Measurements from ENCODE around the gene FIP1L1.

Gene FIP1L1

DNA sequence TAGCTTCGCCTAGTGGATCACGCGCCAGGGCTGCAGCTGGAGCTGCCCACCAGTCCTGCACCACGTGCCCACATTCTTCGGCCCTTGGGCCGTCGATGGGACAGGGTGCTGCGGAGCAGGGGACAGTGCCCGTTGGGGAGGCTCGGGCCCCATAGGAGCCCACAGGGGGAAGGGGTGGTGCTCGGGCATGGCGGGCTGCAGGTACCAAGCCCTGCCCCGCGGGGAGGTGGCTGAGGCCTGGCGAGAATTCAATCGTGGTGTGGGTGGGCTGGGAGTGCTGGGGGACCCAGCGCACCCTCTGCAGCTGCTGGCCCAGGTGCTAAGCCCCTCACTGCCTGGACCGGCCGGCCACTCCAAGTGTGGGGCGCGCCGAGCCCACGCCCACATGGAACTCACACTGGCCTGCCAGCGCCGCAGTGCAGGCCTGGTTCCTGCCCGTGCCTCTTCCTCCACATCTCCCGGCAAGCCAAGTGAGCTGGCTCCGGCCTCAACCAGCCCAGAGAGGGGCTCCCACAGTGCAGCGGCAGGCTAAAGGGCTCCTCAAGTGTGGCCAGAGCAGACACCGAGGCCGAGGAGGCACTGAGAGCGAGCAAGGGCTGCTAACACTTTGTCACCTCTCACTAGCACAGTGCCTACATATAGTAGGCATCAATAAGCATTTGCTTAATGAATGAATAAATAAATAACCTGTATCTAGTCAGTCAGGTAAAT, 23.3 kb upstream of the FIP1L1 start:
- TF ChIP-seq, protein P1, sequence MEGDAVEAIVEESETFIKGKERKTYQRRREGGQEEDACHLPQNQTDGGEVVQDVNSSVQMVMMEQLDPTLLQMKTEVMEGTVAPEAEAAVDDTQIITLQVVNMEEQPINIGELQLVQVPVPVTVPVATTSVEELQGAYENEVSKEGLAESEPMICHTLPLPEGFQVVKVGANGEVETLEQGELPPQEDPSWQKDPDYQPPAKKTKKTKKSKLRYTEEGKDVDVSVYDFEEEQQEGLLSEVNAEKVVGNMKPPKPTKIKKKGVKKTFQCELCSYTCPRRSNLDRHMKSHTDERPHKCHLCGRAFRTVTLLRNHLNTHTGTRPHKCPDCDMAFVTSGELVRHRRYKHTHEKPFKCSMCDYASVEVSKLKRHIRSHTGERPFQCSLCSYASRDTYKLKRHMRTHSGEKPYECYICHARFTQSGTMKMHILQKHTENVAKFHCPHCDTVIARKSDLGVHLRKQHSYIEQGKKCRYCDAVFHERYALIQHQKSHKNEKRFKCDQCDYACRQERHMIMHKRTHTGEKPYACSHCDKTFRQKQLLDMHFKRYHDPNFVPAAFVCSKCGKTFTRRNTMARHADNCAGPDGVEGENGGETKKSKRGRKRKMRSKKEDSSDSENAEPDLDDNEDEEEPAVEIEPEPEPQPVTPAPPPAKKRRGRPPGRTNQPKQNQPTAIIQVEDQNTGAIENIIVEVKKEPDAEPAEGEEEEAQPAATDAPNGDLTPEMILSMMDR (conservative IDR thresholded peaks at IDR 0.05; ENCODE audit: low read depth) = no peak
- H3K27ac ChIP-seq = no peak overlapping the region
- ChIA-PET CTCF (no interaction called here), POLR2A (ENCODE audit: low non-redundant PET) (no interaction called here)
- no peak for DNase-seq (ENCODE audit: low spot score)

DNA sequence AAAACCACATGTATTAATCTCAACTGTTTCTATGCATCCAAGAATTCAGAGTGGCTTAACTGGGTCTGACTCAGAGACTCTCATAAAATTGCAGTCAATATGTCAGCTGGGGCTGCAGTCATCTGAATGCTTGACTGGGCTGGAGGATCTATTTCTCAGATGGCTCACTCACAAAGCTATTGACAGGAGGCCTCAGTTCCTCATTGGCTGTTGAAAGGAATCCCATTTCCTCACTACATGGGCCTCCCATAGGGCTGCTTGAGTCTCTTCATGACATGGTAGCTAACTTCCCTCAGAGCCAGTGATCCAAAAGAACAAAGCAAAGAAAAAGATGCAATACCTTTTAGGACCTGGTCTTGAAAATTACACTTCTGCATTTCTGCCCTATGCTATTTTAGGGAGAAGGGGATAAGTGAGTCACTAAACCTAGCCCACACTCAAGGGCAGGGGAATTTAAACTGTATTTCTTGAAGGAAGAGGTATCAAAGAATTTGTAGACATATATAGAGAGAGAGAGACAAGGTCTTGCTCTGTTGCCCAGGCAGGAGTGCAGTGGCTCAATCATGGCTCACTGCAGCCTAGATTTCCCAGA, 21.4 kb upstream of the FIP1L1 start:
- CTCF ChIA-PET = interaction anchor here (0.6 to 0.7 kb wide), 2 partner anchors 21 to 980 kb away, joined by 3 read pairs; no protein-coding TSS in a partner anchor
- TF ChIP-seq, protein P1 (conservative IDR thresholded peaks at IDR 0.05; ENCODE audit: low read depth) = no peak
- no peak for DNase-seq (ENCODE audit: low spot score)
- H3K27ac ChIP-seq = no peak overlapping the region
- POLR2A ChIA-PET (ENCODE audit: low non-redundant PET) = no interaction called here

DNA sequence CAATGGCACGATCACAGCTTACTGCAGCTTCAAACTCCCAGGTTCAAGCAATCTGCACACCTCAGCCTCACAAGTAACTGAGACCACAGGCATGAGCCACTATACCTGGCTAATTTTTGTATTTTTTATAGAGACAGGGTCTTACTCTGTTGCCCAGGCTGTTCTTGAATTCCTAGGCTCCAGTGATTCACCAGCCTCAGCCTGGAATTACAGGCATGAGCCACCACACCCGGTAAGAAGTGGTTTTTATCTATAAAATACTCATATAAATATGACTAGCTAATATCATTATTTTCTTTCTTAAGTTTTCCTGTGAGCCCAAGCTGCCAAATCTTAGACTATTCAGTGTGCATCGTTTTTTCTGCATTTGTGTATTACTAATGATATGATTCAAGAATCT, 16.0 kb upstream of the FIP1L1 start:
- ChIA-PET POLR2A (ENCODE audit: low non-redundant PET) (no interaction called here), CTCF (no interaction called here)
- DNase-seq (ENCODE audit: low spot score) = no peak
- TF ChIP-seq, protein P1 (conservative IDR thresholded peaks at IDR 0.05; ENCODE audit: low read depth) = no peak
- H3K27ac ChIP-seq = no peak overlapping the region

DNA sequence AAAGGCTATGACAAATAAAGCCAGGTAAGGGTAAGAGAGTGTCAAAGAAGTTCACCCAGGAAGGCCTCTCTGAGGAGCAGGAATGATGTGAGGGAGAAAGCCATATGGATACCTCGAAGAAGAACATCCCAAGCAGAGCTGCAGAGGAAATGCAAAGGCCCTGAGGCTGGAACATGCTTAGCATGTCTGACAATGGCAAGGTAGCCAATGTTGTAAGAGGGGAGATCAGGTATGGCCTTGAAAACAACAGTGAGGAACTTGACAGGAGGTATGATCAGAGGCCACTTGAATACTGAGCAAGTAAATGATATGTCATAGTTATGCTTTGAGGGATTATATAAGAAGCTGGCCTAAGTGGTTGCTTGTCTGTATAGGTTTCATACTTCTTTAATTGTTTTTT, 15.3 kb upstream of the FIP1L1 start:
- no peak overlapping the region for H3K27ac ChIP-seq
- POLR2A ChIA-PET (ENCODE audit: low non-redundant PET) = no interaction called here
- TF ChIP-seq, protein P1 (conservative IDR thresholded peaks at IDR 0.05; ENCODE audit: low read depth) = no peak
- no peak for DNase-seq (ENCODE audit: low spot score)
- CTCF ChIA-PET = no interaction called here

DNA sequence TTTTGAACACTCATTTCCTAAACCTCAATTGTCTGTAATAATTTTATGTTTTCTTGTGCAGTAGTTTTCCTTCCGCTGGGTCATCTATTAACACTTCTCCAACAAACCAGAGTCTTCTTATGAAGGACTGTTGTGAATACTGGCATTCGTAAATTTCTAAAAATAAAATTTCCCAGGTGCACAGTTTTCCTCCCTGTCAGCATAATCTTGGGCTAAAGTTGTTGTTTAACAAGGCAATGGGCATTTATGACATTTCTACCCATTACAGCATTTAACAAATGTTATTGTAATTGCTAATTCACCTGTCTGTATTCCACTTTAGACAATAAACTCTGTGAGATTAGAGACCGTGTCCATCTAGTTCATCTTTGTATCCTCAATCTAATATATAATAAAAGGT, 12.8 kb upstream of the FIP1L1 start:
- ChIA-PET POLR2A (ENCODE audit: low non-redundant PET) (no interaction called here), CTCF (interaction anchor here (0.6 kb wide), 1 partner anchor 42 kb away, joined by 4 read pairs; no protein-coding TSS in a partner anchor)
- TF ChIP-seq, protein P1 (conservative IDR thresholded peaks at IDR 0.05; ENCODE audit: low read depth) = no peak
- DNase-seq (ENCODE audit: low spot score) = no peak
- H3K27ac ChIP-seq = no peak overlapping the region

DNA sequence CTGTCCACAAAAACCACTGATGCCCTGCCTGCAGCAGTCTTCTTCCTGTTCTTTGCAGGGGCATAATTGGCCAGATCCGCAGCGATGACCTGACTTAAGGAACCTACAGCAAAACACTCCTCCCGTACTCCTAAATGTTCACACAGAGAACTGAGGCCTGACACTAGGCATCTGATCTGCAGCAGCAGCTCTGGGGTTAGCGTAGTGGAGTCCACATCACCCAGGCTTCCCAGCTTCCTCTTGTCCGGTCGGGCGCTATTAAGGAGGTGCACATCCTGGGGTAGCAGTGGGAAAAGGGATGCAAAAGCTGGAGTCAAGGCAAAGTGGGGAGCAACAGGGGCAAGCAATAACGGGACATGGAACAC, 12.3 kb upstream of the FIP1L1 start:
- TF ChIP-seq, protein P1 (conservative IDR thresholded peaks at IDR 0.05; ENCODE audit: low read depth) = no peak
- peak overlapping the region; percentile 65 for H3K27ac ChIP-seq
- peak; percentile 37 for DNase-seq (ENCODE audit: low spot score)
- ChIA-PET POLR2A (ENCODE audit: low non-redundant PET) (no interaction called here), CTCF (interaction anchor here (0.6 kb wide), 1 partner anchor 78 kb away, joined by 3 read pairs; no protein-coding TSS in a partner anchor)
